EH (cell line): ENCODE results near the gene CAMTA2.

Source experiments
- DNase-seq: peaks from one replicate; pipeline ENCODE4 v3.0.0-alpha.2; 2015; ENCODE audit warnings: low read depth

Gene CAMTA2

DNA sequence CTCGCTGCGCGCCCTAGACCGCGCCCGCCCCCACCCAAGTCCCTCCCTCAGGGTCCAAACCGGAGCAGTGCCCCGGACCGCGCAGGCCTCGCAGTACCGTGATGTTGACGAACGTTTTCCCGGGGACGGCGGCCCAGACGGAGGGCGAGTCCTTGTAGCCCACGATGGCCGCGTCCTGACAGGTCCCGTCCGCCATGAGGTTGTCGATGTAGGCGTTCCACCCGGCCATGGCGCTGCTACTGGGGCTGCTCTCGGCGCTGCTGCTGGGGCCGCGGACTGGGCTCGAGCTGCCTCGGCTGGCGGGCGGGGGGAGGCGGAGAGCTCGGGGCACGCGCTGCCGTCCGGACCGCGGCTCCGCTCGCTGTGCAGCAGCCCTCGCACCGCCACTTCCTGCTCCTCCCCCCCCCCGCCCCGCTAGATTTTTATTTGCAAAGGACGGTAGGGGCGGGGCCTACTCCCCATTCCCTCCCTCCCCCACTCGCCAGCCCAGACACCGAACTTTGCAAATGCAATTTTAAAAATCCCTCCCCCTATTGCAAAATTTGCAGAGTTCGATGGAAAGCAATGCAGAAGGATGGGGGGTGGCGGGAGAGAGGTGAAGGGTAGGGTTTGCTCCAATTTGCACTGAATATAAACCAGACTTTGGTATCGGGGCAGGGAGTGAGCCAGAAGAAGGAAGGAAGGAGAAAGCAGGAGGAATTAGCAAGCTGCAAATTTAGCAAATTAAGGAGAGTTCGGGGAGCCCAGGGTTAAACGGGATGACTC lies 39.1 kb downstream of the CAMTA2 start, which contains the start of gene PFN1:
TSS of gene PFN1 (minus strand) at position 365 of the 765 bp plus-strand sequence. CDS start at position 229, 136 bp downstream.
- DNase-seq = peak; percentile 93

DNA sequence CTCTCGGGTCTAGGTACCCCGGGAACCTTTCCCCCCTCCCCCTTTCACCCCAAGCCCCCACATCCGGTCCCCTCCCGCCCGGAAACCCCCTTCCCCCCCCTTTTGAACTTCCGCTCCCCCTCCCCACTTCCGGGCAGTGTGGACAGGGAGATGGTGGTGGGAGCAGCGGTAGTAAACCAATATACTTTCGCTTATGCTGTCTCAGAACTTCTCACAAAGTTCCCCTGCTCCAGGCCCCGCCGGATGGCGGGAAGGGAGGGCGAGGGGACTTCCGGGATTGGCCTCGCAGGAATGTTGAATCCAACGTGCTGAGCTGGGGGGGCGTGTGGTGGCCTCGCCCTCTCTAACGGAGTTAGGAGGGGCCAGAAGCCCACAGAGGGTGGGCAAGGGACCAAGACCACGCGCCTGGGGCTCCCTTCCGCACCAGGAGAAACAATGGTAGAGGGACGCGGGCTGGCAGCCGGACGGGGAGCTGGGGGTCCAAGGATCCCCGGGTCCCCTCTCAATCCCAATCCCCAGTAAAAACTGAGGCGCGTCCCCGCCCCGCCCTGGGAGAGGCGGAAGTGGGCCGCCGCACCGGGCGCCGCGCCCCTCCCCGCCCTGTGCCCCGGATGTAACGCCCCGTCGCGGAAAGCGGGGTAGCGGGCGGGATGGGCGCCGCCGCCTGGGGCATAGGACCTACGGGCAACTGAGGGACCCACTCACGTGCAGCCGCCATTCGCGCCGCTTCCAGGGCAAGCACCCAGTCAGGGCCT lies 39.9 kb downstream of the CAMTA2 start:
- peak; percentile 70 for DNase-seq

DNA sequence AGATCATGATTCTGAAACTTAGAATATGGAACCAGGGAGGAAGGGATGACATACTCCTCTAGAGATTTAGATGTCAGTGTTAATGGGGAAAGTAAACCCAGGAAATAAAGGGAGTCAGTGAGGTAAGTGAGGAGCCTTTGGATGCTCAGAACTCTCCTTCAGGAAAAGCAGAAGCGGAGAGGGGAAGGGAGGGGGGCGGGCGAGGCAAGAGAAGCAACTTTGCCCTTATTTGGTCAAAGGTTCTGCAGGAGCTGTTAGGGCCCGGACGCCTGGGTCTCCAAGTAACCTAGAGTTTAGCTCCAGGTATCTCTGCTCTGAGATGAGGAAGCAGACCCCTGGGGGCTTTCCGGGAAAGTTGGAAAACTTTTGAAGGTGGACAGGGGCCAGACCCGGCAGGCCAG lies 40.5 kb downstream of the CAMTA2 start:
- peak; percentile 60 for DNase-seq

DNA sequence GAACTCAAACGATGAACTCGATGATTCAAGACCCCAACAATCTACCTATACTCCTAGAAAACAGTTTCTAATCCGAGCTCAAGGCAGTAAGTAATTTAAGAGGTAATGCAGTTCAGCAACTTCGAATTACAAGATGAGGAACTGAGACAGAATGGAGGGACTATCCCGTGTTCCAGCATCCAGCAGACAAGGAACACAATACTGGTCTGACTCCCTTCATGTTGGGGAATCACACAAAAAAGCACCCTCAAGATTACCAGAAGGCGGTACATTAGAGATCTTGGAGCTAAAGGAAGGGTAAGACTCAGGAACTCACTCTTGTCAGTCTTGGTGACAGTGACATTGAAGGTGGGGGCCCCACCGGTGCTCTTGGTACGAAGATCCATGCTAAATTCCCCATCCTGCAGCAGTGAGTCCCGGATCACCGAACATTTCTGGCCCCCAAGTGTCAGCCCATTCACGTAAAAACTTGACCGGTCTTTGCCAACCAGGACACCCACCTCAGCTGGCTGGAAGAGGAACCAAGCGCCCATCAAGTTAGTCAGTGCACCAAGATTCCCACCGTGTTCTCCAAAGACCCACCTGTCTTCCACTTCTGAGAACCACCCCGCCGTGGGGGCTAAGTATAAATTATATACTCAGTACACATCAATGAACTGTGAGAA lies 41.0 kb downstream of the CAMTA2 start:
- DNase-seq = no peak

DNA sequence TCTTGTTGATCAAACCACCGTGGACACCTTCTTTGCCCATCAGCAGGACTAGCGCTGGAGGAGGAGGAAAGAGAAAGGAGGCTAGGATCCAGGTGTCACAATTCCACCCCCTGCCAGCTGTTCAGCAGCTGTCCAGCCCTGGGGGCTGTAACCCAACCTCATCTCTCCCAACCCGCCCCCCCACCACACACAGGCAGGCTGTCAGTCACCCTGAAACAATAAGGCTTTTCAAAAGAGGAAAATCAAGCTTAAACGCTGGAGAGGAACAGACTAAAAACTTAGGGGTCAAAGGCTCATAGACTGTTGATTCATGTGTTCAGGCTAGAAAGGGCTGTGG lies 41.6 kb downstream of the CAMTA2 start:
- no peak for DNase-seq

DNA sequence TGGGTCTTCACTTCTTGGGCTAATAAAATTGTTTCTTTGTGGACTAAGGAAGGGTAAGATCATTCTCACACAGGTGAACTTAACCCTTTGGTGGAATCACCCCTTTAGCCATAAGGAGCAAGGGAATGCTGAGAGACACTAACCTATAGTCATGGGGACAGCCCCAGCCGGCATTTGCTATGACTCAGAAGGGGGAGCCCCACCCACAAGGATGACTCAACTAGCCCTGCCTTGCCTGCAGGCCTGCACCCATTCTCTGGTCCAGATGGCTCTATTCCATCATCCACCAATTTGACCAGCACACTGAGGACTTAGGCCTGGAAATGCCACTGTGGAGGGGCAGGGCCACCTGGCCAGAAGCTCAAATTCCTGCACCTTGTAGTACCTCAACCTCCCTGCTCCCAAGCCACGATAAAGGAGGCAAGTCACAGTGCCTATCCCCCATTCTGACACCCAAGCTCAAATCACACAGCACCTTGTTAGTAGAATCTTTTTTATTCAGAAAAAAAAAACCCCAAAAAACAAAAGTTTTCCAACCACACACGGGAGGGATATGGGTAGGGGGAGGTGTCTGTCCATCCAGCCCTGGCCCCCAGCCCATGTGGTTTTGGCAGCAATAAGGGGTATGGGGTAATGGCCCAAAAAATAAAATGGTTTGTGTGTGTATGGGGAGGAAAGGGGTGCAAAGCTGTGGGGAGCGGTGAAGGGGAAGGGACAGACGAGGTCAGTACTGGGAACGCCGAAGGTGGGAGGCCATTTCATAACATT lies 42.1 kb downstream of the CAMTA2 start:
- DNase-seq = peak; percentile 95

DNA sequence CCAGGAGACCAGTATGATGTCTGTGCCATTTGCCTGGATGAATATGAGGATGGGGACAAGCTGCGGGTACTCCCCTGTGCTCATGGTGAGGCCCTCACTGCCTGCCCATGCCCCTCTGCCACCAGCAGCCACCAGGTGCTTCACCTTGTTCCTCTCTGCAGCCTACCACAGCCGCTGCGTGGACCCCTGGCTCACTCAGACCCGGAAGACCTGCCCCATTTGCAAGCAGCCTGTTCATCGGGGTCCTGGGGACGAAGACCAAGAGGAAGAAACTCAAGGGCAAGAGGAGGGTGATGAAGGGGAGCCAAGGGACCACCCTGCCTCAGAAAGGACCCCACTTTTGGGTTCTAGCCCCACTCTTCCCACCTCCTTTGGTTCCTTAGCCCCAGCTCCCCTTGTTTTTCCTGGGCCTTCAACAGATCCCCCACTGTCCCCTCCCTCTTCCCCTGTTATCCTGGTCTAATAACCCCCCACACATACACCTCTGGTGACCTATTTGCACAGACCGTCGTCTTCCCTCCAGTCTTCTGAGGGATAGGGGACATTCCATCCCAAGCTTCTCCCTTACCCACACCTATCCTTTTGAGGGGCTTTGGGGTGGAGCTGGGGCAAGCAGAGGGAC lies 42.8 kb downstream of the CAMTA2 start:
- DNase-seq = no peak

DNA sequence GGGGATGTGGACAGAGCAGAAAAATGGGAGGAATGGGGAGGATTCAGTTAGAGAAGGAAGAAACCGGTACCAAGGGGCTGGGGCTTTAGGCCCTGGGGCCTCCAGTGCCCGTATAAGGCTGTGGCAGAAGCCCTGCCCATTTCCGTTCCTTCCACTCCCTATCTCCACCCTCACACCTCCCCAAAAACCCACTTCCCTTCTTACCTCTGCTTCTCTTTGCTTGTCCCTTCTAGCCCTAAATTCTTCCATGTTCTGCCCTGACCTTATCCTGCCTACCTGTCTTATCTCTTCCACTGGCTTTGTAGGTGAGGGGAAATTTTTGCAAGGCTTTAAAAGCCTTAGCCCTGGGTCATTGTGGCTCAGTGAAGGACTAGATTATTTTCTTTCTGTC lies 43.3 kb downstream of the CAMTA2 start:
- no peak for DNase-seq

DNA sequence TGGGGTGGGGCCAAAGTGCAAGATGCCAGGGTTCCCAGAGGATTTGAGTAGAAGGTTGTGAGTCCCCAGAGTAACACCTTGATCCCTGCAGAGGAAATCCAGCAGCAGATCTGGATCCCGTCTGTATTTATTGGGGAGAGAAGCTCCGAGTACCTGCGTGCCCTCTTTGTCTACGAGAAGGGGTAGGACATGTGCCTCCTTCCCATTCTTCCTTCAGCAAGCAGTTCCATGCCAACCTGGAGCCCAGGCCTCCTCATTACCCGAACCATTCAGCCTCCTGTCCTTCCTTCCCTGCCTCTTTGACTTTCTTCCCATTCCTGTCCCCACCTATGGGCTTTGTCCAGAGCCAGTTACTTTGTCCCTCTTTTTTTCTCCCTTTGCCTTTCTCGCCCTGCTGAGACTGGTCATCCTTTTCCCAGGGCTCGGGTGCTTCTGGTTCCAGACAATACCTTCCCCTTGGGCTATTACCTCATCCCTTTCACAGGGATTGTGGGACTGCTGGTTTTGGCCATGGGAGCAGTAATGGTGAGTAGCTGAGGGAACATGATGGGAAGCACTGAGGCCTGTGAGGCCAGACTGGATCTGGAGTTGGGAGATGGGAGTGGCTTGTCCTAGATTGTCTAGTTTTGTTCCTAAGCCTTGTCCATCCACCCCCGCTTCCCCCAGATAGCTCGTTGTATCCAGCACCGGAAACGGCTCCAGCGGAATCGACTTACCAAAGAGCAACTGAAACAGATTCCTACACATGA lies 44.5 kb downstream of the CAMTA2 start:
- DNase-seq = no peak

DNA sequence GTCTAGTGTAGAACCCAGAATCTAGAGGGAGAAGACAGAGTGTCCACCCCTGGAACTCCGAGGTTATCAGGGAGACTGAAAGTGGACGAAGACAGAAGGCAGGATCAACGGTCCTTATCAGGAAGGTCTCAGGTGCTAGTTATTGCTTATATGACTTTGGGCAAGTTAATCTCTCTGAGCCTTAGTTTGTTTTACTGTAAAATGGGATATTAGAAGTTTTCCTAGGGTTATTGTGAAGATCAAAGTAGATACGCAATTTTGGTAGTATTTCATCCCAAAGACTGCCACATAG lies 46.2 kb downstream of the CAMTA2 start:
- no peak for DNase-seq

DNA sequence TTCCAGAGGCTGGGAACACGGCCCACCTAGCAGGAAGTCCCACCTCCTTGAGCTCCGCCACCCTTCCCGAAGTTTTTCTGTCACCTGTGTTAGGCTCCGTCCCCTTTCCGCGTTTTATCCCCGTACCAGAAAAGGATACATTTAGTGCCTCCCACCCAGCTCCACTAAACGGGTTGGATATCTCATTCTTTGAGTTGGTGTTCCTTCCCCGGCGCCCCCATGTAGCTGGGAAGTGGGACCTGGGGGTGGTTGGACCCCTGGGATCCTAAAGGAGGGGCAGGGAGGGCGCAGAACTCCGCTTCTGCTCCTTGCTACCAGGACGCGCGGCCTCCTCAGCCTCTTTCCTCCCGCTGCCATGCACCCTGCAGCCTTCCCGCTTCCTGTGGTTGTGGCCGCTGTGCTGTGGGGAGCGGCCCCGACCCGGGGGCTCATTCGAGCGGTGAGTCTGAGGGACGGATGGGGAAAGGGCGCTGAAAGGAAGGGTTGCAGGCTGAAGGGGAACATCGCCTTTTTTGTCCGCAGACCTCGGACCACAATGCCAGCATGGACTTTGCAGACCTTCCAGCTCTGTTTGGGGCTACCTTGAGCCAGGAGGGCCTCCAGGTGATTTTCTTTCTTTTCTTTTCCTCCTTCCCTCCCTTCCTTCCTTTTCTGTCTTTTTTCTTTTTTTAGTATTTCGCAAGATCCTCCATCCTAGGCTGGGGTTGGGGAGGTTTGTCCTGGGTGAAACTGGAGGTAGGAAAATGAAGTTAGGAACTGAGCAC lies 46.7 kb downstream of the CAMTA2 start:
- no peak for DNase-seq

DNA sequence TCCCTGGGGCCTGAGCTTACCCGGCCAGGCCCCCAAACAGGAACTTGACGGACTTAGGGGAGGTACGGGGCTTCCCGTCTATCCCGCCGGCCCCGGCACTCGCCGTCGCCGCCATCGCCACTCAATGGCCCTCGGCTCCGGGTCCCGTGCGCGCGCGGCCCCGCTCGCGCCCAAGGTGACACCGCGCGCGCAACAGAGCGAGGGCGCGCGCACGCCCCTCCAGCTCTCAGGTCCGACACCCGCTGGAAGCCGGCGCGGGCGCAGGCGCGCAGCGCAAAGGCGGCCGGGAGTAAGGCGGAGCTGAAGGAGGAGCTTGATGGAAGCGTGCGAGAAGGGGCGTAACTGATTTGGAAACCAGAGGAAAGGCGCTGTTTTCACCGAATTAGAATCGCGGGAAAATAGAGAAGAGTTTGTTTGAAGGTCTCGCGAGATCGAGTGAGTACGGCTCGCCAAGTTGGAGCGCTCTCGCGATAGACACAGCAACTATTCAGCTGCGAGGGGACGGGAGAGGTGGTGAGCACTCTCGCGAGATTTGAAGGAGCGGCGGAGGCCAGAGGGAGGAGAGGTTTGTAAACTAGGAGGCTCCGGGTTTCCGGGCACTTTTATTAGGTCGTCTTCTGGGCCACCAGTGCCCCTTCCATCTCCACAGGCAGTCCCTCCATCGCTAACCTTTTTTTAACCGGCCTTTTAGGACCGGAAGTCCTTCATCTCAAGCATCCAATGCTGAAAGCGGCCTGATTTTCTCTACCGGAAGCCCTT lies 47.5 kb downstream of the CAMTA2 start, which contains the start of the genes RNF167 and SLC25A11:
TSS of gene RNF167 (plus strand) at position 473 of the 759 bp plus-strand sequence. CDS start 642 bp downstream, outside the sequence.
TSS of gene SLC25A11 (minus strand) at position 251 of the 759 bp plus-strand sequence. CDS start at position 115, 136 bp downstream.
- DNase-seq = peak; percentile 100

DNA sequence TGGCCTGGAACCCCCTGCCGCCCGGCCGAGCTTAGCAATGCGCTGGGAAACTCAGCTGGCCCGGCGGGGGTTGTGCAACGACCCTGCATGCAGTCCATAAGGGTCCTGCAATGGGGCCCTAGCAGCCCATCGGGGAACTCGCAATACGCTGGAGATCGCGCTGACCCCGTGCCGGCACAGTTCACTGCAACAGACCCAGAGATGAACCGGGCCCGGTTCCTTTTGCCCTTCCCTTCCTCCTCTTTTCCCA lies 48.0 kb downstream of the CAMTA2 start:
- DNase-seq = no peak

DNA sequence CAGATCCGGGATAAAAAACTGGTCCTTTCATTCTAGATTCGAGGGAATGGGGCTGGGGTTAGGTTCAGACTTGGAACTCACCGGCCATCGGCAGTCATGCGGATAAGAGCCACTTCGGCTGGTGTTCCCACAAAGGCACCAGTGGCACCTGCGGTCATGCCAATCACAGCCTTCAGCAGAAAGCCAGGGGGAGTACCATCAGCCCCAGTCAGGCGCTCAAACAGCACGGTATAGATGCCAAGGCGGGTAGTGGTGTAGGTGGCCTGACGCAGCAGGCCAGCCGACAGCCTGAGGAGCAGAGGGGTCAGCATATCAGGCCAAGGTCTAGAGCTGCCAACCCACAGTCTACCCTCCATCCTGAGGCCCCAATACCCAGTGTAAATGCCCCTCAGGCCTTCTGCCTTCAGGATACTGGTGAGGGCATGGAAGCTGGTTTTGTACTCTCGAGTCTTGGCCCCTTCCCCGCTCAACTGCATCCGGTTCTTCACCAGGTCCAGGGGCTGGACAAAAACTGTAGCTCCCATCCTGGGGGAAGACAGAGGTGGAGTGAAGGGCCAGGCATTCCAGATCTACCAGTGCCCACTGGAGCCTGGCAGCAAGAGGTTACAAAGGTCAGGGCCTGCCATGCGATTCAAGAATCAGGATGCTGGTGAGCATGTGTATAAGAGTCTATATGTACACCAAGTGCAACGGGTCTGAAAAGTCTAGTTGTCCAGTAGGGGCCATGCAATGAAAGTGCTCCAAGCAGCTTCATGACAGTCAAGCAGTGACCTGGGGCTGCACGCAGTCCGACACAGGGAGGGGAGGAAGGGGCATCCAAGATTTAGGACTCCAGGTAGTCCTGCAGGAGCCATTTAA lies 48.6 kb downstream of the CAMTA2 start:
- DNase-seq = peak; percentile 25

DNA sequence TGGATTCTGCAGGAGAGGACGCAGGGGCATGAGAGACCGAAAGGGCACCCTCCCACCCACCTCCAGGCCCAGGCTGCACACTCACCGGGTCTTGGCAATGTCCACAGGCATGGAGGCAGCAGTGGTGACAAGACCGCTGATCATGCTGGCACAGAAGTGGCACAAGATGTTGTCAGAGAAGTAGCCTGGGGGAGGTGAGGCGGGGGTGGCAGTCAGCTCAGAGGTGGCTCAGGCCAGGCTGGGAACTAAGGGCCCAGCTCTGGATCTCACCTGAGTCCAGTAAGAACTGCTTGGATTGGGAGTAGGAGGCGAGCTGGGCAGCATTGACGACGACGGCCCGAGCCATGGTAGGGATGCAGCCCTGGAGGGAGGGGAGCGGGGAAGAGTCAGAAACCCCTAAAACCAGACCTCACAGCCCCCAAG lies 49.4 kb downstream of the CAMTA2 start:
- no peak for DNase-seq

DNA sequence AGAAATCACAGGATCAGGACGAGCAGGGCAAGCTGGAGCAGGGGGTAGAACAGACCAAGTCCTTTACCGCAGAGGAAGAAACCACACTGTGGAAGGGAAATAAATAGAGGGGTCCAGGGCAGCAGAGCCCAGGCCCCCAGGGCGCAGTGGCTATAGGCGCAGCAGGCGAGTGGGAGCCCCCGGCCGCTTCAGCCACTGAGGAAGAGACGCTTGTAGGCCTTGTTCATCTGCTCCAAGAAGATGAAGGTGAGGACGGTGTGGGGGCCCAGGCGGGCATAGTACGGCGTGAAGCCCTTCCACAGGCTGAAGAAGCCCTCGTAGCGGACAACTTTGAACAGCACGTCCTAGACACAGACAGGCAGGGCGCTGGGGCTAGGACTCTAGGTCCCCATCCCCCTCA lies 49.9 kb downstream of the CAMTA2 start:
- no peak for DNase-seq

DNA sequence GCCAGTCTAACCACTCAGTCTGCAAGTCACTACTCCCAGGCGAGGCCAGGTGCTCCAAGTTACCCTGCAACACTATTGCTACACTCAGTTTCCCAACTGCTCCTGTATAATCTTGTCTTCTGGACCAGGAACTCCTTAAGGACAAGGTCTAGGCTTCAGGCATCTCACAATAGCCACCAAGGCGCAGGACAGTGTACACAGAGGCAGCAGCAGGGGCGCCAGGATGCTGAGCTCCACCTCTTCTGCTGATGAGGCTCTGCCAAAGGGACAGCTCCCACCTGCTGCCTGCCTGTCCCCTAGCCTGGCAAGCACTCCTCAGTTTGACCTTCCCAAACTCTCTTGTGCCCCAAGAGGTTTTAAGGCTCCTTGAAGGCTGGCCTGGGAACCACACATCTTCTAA lies 51.0 kb downstream of the CAMTA2 start:
- no peak for DNase-seq

DNA sequence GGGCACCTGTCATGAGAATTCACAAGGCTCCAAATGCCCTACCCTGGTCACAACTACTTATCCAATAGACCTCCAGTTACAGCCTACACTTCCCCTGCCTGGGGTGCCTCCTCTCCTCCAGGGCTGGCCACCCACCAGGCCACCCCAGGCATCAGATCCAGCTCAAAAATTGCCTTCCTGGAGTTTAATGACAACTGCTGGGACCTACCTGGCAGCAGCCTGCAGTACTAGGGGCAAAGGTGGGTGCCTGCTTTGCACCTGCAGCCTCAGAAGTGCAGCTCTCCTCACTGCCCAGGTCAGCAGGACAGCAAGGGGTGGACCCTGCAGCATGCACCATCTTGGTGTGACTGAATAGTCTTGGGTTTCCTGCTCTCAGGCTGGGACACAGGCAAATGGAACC lies 51.8 kb downstream of the CAMTA2 start:
- no peak for DNase-seq
